IPS-20b (cell line): ENCODE data around the gene ZPBP2.
"Not testable (repeated sequence)": the region's sequence is repeated elsewhere in the genome, so short reads cannot be mapped to it uniquely, and the experiment has no call there.

ENCODE experiments used
- H3K27ac ChIP-seq: one replicate; pipeline ENCODE4 v1.5.1; 2013; ENCODE audit warnings: low read length
- H3K27me3 ChIP-seq: 2 replicates; pipeline ENCODE4 v1.6.1; 2013; ENCODE audit warnings: mild to moderate bottlenecking, low read length, inconsistent platforms; ENCODE audit not compliant: insufficient read depth
- H3K36me3 ChIP-seq: 2 replicates; pipeline ENCODE4 v1.6.1; 2013; ENCODE audit warnings: low read depth, mild to moderate bottlenecking, inconsistent platforms, low read length, moderate library complexity; ENCODE audit not compliant: insufficient read depth
- H3K4me1 ChIP-seq: 2 replicates; pipeline ENCODE4 v1.6.1; 2013; ENCODE audit warnings: mild to moderate bottlenecking, control low read depth, inconsistent platforms, low read length, moderate library complexity; ENCODE audit not compliant: insufficient read depth
- H3K4me3 ChIP-seq: 2 replicates; pipeline ENCODE4 v1.5.1; 2013; ENCODE audit warnings: mild to moderate bottlenecking, low read length, inconsistent platforms
- H3K9ac ChIP-seq: 2 replicates; pipeline ENCODE4 v1.6.1; 2013; ENCODE audit warnings: low read depth, mild to moderate bottlenecking, inconsistent platforms, low read length, moderate library complexity
- H3K9me3 ChIP-seq: 2 replicates; pipeline ENCODE4 v1.6.1; 2013; ENCODE audit warnings: mild to moderate bottlenecking, low read depth, low read length, inconsistent platforms; ENCODE audit not compliant: insufficient read depth

The ZPBP2 gene

DNA sequence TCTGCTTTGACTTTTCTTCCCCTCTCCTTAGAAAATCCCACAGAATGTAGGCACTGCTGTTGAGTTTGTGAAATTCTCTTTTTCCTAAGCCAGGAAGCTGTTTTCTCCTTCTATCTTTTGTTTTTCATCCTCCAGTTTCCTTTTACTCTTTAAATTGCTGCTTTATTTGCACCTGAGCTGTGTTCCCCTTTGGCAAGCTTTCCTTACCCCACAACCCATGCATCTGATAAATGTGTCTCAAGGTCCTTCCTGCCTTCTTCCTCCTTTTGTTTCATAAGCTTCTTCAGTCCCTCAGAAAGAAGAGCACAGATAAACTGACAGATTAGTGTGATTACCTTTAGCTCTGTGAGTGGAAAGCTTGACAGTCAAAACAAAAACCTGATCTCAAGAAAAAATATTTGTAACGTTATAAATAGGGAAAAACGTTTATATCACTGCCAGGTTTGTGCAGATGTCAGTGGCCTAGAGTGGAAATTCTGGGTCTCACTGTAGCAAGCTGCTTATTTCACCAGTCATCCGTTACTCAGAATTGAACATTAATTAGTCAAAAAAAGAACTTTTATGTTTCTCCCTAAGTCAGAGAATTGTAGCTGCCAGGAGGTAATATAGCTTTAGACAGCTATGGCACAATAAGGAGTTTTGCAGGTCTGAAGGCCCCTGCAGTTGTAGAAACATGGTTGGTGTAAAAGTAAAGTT is 26.8 kb downstream of the ZPBP2 start:
- Histone ChIP-seq H3K9ac (no peak overlapping the region), H3K4me1 (no peaks in the 10 kb centered on the region), H3K4me3 (no peak overlapping the region), H3K36me3 (no peaks in the 10 kb centered on the region), H3K27ac (no peak overlapping the region), H3K27me3 (no peaks in the 10 kb centered on the region), H3K9me3 (no peaks in the 10 kb centered on the region)

DNA sequence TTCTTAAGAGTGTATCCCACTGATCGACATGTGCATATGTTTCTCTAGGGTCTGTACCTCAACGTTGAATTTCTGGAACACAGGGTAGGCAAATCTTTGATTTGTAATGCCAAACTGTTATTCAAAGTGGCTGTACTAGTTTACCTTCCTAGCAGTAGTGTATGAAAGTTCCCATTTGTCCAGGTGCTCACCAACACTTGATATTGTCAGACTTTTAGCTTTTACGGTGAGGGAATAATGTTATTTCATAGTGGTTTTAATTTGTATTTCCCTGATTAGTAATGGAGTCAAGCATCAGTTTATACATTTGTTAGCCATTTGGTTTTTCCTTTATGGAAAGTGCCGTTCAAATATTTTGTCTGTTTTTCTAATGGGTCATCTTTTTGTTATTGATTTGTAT is 30.1 kb downstream of the ZPBP2 start:
- Histone ChIP-seq H3K9ac (no peak overlapping the region), H3K4me3 (no peak overlapping the region), H3K27ac (no peak overlapping the region), H3K4me1 (no peaks in the 10 kb centered on the region), H3K36me3 (no peaks in the 10 kb centered on the region), H3K9me3 (no peaks in the 10 kb centered on the region), H3K27me3 (no peaks in the 10 kb centered on the region)

DNA sequence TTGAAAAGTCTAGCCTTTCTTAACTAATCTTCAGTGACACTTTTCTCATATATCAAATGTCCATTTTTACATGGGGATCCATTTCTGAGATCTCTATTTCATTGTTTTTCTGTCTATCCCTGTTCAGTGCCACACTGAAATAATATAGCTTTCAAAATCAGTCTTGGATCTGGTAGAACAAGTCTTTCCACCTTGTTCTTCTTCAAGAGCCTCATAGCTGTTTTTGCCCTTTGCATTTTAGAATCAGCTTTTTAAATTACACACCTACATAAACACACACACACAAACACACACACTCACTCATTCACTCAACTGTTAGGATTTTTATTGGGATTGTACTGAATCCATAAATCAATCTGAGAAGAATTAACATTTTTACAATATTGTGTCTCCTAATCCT is 31.2 kb downstream of the ZPBP2 start:
- Histone ChIP-seq H3K4me3 (no peak overlapping the region), H3K9ac (no peak overlapping the region), H3K27me3 (no peaks in the 10 kb centered on the region), H3K9me3 (no peaks in the 10 kb centered on the region), H3K36me3 (no peaks in the 10 kb centered on the region), H3K4me1 (no peaks in the 10 kb centered on the region), H3K27ac (no peak overlapping the region)

DNA sequence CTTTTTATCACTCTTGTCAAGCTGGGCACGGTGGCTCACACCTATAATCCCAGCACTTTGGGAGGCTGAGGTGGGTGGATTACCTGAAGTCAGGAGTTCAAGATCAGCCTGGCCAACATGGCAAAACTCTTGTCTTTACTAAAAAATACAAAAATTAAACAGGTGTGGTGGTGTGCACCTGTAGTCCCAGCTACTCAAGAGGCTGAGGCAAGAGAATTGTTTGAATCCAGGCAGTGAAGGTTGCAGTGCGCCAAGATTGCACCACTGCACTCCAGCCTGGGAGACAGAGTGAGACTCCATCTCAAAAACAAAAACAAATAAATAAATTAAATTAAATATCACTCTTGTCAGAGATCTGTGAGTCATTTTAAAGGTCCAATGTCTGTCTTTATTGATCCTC is 34.0 kb downstream of the ZPBP2 start:
- H3K27ac ChIP-seq, H3K36me3 ChIP-seq, H3K4me3 ChIP-seq, H3K9ac ChIP-seq, H3K27me3 ChIP-seq, H3K4me1 ChIP-seq, H3K9me3 ChIP-seq: not testable (repeated sequence)

DNA sequence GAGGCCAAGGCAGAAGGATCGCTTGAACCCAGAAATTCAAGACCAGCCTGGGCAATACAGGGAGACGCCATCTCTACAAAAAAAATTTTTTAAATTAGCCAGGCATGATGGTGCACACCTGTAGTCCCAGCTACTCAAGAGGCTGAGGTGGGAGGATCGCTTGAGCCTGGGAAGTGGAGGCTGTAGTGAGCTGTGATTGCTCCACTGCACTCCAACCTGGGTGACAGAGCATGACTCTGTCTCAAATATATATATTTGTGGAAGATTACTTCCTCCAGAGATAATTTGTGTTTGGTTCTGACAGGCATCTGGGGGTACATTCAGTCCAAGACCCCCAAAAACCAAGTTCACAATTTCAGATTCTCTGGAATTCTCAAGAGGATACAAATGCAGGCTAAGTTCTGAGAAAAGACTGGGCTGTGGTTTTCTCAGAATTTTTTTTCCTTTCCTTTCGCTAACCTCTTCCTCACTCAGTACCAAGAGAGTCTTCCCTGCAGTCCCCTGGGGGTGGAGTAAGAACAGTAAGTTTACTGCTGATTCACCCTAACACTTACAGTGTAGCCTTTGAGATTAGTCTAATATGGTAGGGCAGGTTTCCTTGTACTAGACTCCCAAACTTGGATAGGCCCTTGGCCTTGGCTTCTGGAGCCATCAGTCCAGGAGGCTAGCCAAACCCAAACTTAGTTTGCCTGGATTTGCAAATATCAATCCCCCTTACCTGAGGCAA is 35.3 kb downstream of the ZPBP2 start:
- Histone ChIP-seq H3K36me3 (no peaks in the 10 kb centered on the region), H3K27me3 (no peaks in the 10 kb centered on the region), H3K4me3 (no peak overlapping the region), H3K27ac (no peak overlapping the region), H3K9me3 (no peaks in the 10 kb centered on the region), H3K4me1 (no peaks in the 10 kb centered on the region), H3K9ac (no peak overlapping the region)

DNA sequence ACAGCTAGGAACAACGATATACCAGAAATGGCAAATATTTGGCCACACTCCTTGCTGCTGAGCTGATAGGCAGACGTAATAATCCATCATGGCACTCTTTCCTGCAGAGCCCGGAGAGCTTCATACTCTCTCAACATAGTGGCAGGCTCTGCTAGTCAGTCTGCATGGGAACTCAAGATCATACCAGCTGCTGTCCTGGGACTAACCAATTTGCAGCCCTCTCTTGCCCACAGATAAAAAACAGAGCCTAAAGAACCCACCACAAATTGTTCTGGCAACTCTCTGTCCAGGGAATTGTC is 36.9 kb downstream of the ZPBP2 start:
- Histone ChIP-seq H3K9ac (no peak overlapping the region), H3K36me3 (no peaks in the 10 kb centered on the region), H3K4me3 (no peak overlapping the region), H3K27ac (no peak overlapping the region), H3K4me1 (no peaks in the 10 kb centered on the region), H3K27me3 (no peaks in the 10 kb centered on the region), H3K9me3 (no peaks in the 10 kb centered on the region)

DNA sequence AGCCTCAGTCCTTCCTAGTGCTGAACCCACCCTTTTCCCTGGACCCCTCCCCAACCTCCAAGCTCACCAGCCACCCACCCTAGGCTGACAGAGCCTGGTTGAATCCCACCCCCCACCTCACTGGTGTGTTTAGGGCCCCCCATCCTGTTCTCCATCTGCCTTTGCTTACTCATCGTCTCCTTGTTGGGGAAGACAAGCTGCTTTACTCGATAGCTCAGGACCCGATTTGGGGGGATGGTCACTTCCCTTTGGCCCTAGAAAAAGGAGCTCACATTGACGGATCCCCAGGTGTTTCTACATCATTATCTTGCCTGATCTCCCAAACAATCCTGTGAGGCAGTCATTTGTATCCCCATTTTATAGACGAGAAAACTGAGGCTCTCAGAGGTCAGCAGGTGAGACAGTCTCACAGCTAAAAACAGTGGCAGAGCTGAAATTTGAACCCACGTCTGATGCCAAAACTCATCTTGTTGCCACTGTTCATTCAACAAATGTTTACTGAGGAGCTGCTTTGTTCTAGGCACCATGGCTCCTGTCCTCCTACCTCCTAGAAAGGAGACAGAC is 40.9 kb downstream of the ZPBP2 start:
- Histone ChIP-seq H3K4me3 (no peak overlapping the region), H3K36me3 (no peaks in the 10 kb centered on the region), H3K4me1 (no peaks in the 10 kb centered on the region), H3K9me3 (no peaks in the 10 kb centered on the region), H3K27ac (no peak overlapping the region), H3K27me3 (no peaks in the 10 kb centered on the region), H3K9ac (no peak overlapping the region)

DNA sequence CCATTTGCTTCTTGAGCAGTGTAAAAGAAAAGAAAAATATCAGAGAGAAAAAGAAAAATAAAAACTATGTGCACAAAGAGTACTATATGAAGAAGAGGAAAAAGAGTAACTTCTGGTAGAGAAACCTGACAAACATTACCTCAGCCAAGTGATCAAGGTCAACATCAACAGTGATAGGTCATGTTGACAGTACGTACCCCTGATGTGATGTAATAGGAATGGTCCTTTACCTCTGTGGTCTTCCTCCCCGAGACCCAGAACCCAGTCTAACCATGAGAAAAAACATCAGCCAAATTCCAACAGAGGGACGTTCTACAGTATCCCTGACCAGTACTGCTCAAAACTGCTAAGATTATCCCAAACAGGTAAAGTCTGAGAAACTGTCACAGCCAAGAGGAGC is 46.0 kb downstream of the ZPBP2 start:
- no peak overlapping the region for H3K4me3 ChIP-seq
- no peaks in the 10 kb centered on the region for H3K4me1 ChIP-seq
- H3K9me3 ChIP-seq: no peaks in the 10 kb centered on the region
- H3K36me3 ChIP-seq: no peaks in the 10 kb centered on the region
- no peak overlapping the region for H3K9ac ChIP-seq
- no peak overlapping the region for H3K27ac ChIP-seq
- H3K27me3 ChIP-seq: no peaks in the 10 kb centered on the region

DNA sequence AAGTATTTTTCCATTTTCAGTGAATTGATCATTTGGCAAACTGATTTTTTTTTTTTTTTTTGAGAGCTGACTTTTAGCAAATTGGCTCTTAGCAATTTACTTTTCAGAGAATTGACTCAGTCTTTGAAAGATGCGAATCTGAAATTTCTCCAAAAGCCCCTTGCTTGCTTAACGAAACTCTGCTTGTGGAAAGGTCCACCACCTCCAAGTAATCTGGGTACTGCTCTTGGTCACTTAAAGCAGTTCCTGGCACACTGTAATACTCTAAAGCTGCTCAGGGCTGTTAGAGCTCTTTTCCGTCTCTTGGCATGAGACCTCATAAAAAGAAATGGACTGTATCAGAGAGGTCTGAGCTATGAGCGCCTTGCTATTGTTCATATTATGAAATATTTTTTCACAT is 47.6 kb downstream of the ZPBP2 start:
- Histone ChIP-seq H3K9ac (no peak overlapping the region), H3K36me3 (peaks cover 10% of the 10 kb centered on the region; the same call in 1 of the 2 replicates), H3K27ac (no peak overlapping the region), H3K9me3 (no peaks in the 10 kb centered on the region), H3K27me3 (no peaks in the 10 kb centered on the region), H3K4me3 (no peak overlapping the region), H3K4me1 (no peaks in the 10 kb centered on the region)

DNA sequence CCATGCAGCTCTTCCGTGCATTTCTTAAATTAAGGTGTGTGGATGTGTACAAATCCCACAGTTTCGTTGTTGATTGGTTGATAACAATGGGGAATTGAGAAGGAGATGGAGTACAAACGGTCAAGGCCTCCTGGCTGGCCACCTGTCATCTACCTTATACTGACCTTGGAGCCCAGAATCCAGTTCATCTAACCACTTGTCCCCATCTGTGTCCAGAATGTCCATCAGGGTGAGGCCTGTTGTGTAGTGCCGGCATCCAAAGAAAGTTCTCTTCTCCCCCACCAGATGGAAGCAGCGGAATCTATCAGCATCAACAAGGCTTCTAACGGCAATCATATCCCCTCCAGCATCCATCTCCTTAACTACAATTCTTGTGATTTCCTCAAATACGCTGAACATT is 48.9 kb downstream of the ZPBP2 start:
- Histone ChIP-seq H3K9me3 (no peaks in the 10 kb centered on the region), H3K9ac (no peak overlapping the region), H3K27me3 (no peaks in the 10 kb centered on the region), H3K27ac (no peak overlapping the region), H3K36me3 (peaks cover 23% of the 10 kb centered on the region), H3K4me1 (no peaks in the 10 kb centered on the region), H3K4me3 (no peak overlapping the region)

DNA sequence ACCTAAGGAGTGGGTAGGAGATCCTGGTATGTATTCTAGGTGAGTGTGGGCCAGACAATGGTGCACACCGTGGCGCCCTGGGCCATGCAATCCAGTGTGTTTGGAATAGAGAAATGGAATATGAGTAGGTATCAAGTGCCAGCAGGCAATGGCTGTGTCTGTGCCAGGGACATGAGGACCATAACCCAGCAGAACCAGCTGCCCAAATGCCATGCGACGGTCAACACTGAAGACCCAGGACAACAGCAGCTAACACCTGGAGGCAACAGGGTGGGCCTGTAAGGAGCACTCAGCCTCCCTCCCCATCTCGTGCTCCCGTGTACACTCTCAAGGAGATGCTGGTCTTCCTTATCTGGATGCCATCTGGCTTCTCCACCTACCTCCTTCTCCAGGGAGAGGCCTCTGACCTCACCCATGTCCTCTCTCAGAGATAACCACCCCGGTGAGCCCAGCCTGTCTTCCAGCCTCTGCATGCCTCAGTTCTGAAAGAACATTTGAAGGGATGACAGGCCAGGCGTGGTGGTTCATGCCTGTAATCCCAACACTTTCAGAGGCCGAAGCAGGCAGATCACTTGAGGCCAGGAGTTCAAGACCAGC is 51.2 kb downstream of the ZPBP2 start:
- H3K4me3 ChIP-seq: no peak overlapping the region
- no peak overlapping the region for H3K9ac ChIP-seq
- H3K36me3 ChIP-seq: peaks cover 43% of the 10 kb centered on the region
- no peaks in the 10 kb centered on the region for H3K9me3 ChIP-seq
- H3K4me1 ChIP-seq: no peaks in the 10 kb centered on the region
- H3K27me3 ChIP-seq: no peaks in the 10 kb centered on the region
- no peak overlapping the region for H3K27ac ChIP-seq
